H1 (cell line): ENCODE data around the gene JMJD1C. TPM values are rescaled to one million over a fixed set of nuclear protein-coding genes. Genes with fewer than 3 reads are reported as not detected.

Experiments
- CTCF ChIA-PET: fragments of 300-600 bp; sonication (Branson Sonifier 250); formaldehyde crosslinking; loops from one replicate; lab custom pipeline; 2021; ENCODE audit not compliant: partially characterized antibody; lab: Charles Lee
- POLR2A ChIA-PET: fragments of 300-600 bp; sonication (Branson Sonifier 250); formaldehyde crosslinking; loops from one replicate; lab custom pipeline; 2021; ENCODE audit warnings: inconsistent platforms; ENCODE audit not compliant: partially characterized antibody; lab: Charles Lee
- DNase-seq, 2 experiments: peaks; one replicate each; pipeline versions ENCODE4 v3.0.0 to v3.0.0-alpha.2; 2010 to 2022; ENCODE audit warnings: low spot score in 2 of 2, low read depth in 1 of 2, mixed read lengths in 1 of 2
- FAIRE-seq: peaks from 2 replicates; lab custom pipeline; 2011; peaks lifted over from hg19 to GRCh38; lab: Jason Lieb, UNC
- H2AFZ ChIP-seq: 2 replicates; pipeline ENCODE4 v1.8.1; 2012; ENCODE audit warnings: low read length, inconsistent platforms
- H2AK5ac ChIP-seq: 2 replicates; pipeline ENCODE4 v1.6.1; 2013; ENCODE audit warnings: low read depth, low read length
- H2BK120ac ChIP-seq: replicated peaks from 2 replicates; pipeline ENCODE3; 2013; ENCODE audit warnings: low read depth, low read length, inconsistent platforms
- H2BK12ac ChIP-seq: 2 replicates; pipeline ENCODE4 v1.6.1; 2013; ENCODE audit warnings: low read depth, low read length
- H2BK15ac ChIP-seq: 2 replicates; pipeline ENCODE4 v1.6.1; 2013; ENCODE audit warnings: low read length
- H2BK20ac ChIP-seq: 2 replicates; pipeline ENCODE4 v1.6.1; 2013; ENCODE audit warnings: low read length
- H2BK5ac ChIP-seq: 2 replicates; pipeline ENCODE4 v1.6.1; 2013; ENCODE audit warnings: low read depth, low read length
- H3K14ac ChIP-seq: 2 replicates; pipeline ENCODE4 v1.6.1; 2013; ENCODE audit warnings: inconsistent platforms; ENCODE audit not compliant: insufficient read length
- H3K18ac ChIP-seq: 2 replicates; pipeline ENCODE4 v1.6.1; 2013; ENCODE audit warnings: low read length; ENCODE audit errors: extremely low read depth
- H3K23ac ChIP-seq: 2 replicates; pipeline ENCODE4 v1.6.1; 2013; ENCODE audit warnings: inconsistent platforms; ENCODE audit not compliant: insufficient read length
- H3K23me2 ChIP-seq: 2 replicates; pipeline ENCODE4 v1.6.1; 2013; ENCODE audit warnings: low read depth, low read length
- H3K27ac ChIP-seq: 2 replicates; pipeline ENCODE4 v1.6.1; 2011; ENCODE audit warnings: low read depth, low read length, inconsistent platforms
- H3K27me3 ChIP-seq, 4 experiments: replicated peaks in 1 of 4; 1 replicate in 1 of 4; 2 replicates in 3 of 4; pipeline versions ENCODE4 v1.6.1 to v1.8.1; 2011 to 2013; ENCODE audit warnings: low read length in 3 of 4, mild to moderate bottlenecking in 3 of 4, inconsistent platforms in 2 of 4, mixed read lengths in 2 of 4, moderate library complexity in 1 of 4; ENCODE audit not compliant: control insufficient read depth in 3 of 4, insufficient read depth in 3 of 4; ENCODE audit errors: extremely low read depth in 1 of 4
- H3K36me3 ChIP-seq, 4 experiments: 2 replicates each; pipeline versions ENCODE4 v1.6.1 to v1.8.1; 2011 to 2013; ENCODE audit warnings: mild to moderate bottlenecking in 4 of 4, low read length in 3 of 4, moderate library complexity in 2 of 4, control low read depth in 1 of 4, inconsistent platforms in 1 of 4; ENCODE audit not compliant: insufficient read depth in 4 of 4, control insufficient read depth in 2 of 4
- H3K4ac ChIP-seq: replicated peaks from 2 replicates; pipeline ENCODE3; 2013; ENCODE audit warnings: low read length, low read depth, mixed read lengths, inconsistent platforms; ENCODE audit not compliant: insufficient read length
- H3K4me1 ChIP-seq, 4 experiments: replicated peaks in 1 of 4; 1 replicate in 1 of 4; 2 replicates in 3 of 4; pipeline versions ENCODE4 v1.6.1 to v1.8.1; 2011 to 2013; ENCODE audit warnings: low read length in 3 of 4, inconsistent platforms in 2 of 4, mixed read lengths in 1 of 4; ENCODE audit not compliant: insufficient read depth in 4 of 4, control insufficient read depth in 3 of 4
- H3K4me2 ChIP-seq, 2 experiments: 2 replicates each; pipeline versions ENCODE4 v1.6.1 to v1.8.1; 2011 to 2013; ENCODE audit warnings: low read depth in 2 of 2, low read length in 2 of 2, control low read depth in 1 of 2, inconsistent platforms in 1 of 2, mild to moderate bottlenecking in 1 of 2; ENCODE audit not compliant: insufficient read depth in 1 of 2
- H3K4me3 ChIP-seq, 4 experiments: fragments of 200-600, 300-600 bp in 1 of 4; sonication (generic), shearing (Covaris generic), sonication (Bioruptor Twin) in 1 of 4; 2 replicates each; pipeline versions ENCODE4 v1.5.1 to v1.8.1; 2011 to 2016; ENCODE audit warnings: low read length in 4 of 4, low read depth in 3 of 4, control low read depth in 2 of 4, inconsistent platforms in 2 of 4, mild to moderate bottlenecking in 2 of 4, mixed read lengths in 1 of 4, moderate library complexity in 1 of 4; ENCODE audit not compliant: insufficient read depth in 2 of 4; ENCODE audit errors: extremely low read depth in 1 of 4
- H3K56ac ChIP-seq: replicated peaks from 2 replicates; pipeline ENCODE3; 2013; ENCODE audit warnings: low read depth, mild to moderate bottlenecking, mixed read lengths, low read length, inconsistent platforms; ENCODE audit not compliant: insufficient read length
- H3K79me1 ChIP-seq: 2 replicates; pipeline ENCODE4 v1.6.1; 2013; ENCODE audit warnings: low read depth, low read length, control low read depth
- H3K79me2 ChIP-seq, 2 experiments: 2 replicates each; pipeline versions ENCODE4 v1.6.1 to v1.8.1; 2012 to 2013; ENCODE audit warnings: low read length in 2 of 2, mild to moderate bottlenecking in 2 of 2, inconsistent platforms in 1 of 2; ENCODE audit not compliant: insufficient read depth in 2 of 2, control insufficient read depth in 1 of 2
- H3K9ac ChIP-seq, 4 experiments: replicated peaks in 1 of 4; 1 replicate in 1 of 4; 2 replicates in 3 of 4; pipeline versions ENCODE4 v1.6.1 to v1.8.1; 2011 to 2013; ENCODE audit warnings: low read depth in 3 of 4, low read length in 3 of 4, control low read depth in 2 of 4, mild to moderate bottlenecking in 2 of 4, moderate library complexity in 2 of 4, inconsistent platforms in 1 of 4; ENCODE audit errors: extremely low read depth in 1 of 4
- H3K9me3 ChIP-seq, 2 experiments: 2 replicates each; pipeline versions ENCODE4 v1.6.1 to v1.8.1; 2012 to 2013; ENCODE audit warnings: mild to moderate bottlenecking in 2 of 2, moderate library complexity in 2 of 2, control low read depth in 1 of 2, inconsistent platforms in 1 of 2, low read depth in 1 of 2, low read length in 1 of 2, mixed read lengths in 1 of 2; ENCODE audit not compliant: insufficient read depth in 2 of 2
- H4K20me1 ChIP-seq, 2 experiments: replicated peaks in 1 of 2; 2 replicates each; pipeline versions ENCODE3 to v1.8.1; 2011 to 2013; ENCODE audit warnings: inconsistent platforms in 2 of 2, low read length in 2 of 2, mild to moderate bottlenecking in 1 of 2; ENCODE audit not compliant: insufficient read depth in 2 of 2, control insufficient read depth in 1 of 2
- H4K5ac ChIP-seq: 2 replicates; pipeline ENCODE4 v1.6.1; 2013; ENCODE audit warnings: low read length, low read depth, mixed read lengths, inconsistent platforms; ENCODE audit not compliant: insufficient read length
- H4K8ac ChIP-seq: 2 replicates; pipeline ENCODE4 v1.8.0; 2013; ENCODE audit warnings: mild to moderate bottlenecking, moderate library complexity, low read length, inconsistent platforms; ENCODE audit not compliant: insufficient read depth; ENCODE audit errors: extremely low read depth
- H4K91ac ChIP-seq: replicated peaks from 2 replicates; pipeline ENCODE3; 2013; ENCODE audit warnings: low read length, mixed read lengths, inconsistent platforms; ENCODE audit not compliant: insufficient read length
- KDM5A ChIP-seq: fragments of 200-600 bp; IDR thresholded peaks from 2 replicates; pipeline ENCODE4 v1.7.1; 2012; ENCODE audit warnings: mild to moderate bottlenecking, low read length, inconsistent platforms, mixed read lengths
- MAFK ChIP-seq: IDR thresholded peaks from 2 replicates; pipeline ENCODE4 v1.6.1; 2012; ENCODE audit warnings: low read depth, mild to moderate bottlenecking, improper control_type of control experiment, low read length
- RAD21 ChIP-seq, 2 experiments: IDR thresholded peaks in 1 of 2; conservative IDR thresholded peaks in 1 of 2; 2 replicates each; pipeline ENCODE4 v1.6.1; 2011; ENCODE audit warnings: low read depth in 2 of 2, low read length in 2 of 2, improper control_type of control experiment in 1 of 2, inconsistent platforms in 1 of 2, mild to moderate bottlenecking in 1 of 2, moderate library complexity in 1 of 2
- RFX5 ChIP-seq: IDR thresholded peaks from 2 replicates; pipeline ENCODE4 v1.6.1; 2011; ENCODE audit warnings: low read depth, low read length, improper control_type of control experiment, borderline replicate concordance
- SIX5 ChIP-seq: IDR thresholded peaks from 2 replicates; pipeline ENCODE4 v1.6.1; 2011; ENCODE audit warnings: mild to moderate bottlenecking, low read depth, low read length
- TAF1 ChIP-seq: IDR thresholded peaks from 2 replicates; pipeline ENCODE4 v1.6.1; 2011; ENCODE audit warnings: mild to moderate bottlenecking, low read depth, low read length
- WGBS, 2 experiments: shearing (Covaris generic) in 1 of 2; methylation state at CpG; one replicate each; pipeline versions ENCODE4 v1.1.6 to v1.1.7; 2013 to 2015; ENCODE audit warnings: low lambda C conversion rate in 2 of 2, mixed read lengths in 2 of 2, inconsistent platforms in 1 of 2, low coverage in 1 of 2, missing lambda C conversion rate in 1 of 2; ENCODE audit not compliant: insufficient replicate concordance in 2 of 2, insufficient coverage in 1 of 2, insufficient read length in 1 of 2; ENCODE audit errors: extremely low coverage in 1 of 2, missing lambda C conversion rate in 1 of 2; 5-methylcytosine and 5-hydroxymethylcytosine counted together
- polyA plus RNA-seq, 7 experiments: library from polyadenylated mRNA; depleted of rRNA in 3 of 7; stranded (reverse) in 5 of 7; unstranded in 2 of 7; fragments of >200 nt in 5 of 7; fragments of 200-250 nt in 2 of 7; gene quantifications; 1 replicate in 5 of 7; 2 replicates in 1 of 7; 4 replicates in 1 of 7; pipeline versions ENCODE4 v1.2.1 to v1.2.3, GENCODE V29; 2011 to 2013; ENCODE audit warnings: missing spikeins in 2 of 7, mixed read lengths in 2 of 7
- total RNA-seq: library from RNA; stranded (reverse); fragmentation: NEBNext Ultra II Directional; extraction: Animal tissue kit (Norgen Biotek cat#: 25700); gene quantifications from 2 replicates; pipeline ENCODE4 v1.2.1, GENCODE V29; 2021

The JMJD1C gene
- total and polyA plus RNA-seq, 2 of the 8 experiments (the other 6 are each of a cell fraction or from before 2014, with no cell fraction given): 54.5 to 210 TPM

- Histone ChIP-seq H3K56ac (no peak overlapping the region), H3K79me2 (peaks cover 0 to 24% of the 10 kb centered on the region in 2 experiments; a peak in 2 of 4 replicates), H3K9me3 (no peaks in the 10 kb centered on the region), H4K8ac (no peak overlapping the region), H3K14ac (no peak overlapping the region), H2BK120ac (no peak overlapping the region), H4K91ac (no peak overlapping the region), H2AFZ (no peak overlapping the region), H3K79me1 (peaks cover 2% of the 10 kb centered on the region), H3K23me2 (no peaks in the 10 kb centered on the region), H2BK15ac (no peak overlapping the region), H2BK5ac (no peak overlapping the region), H3K18ac (no peak overlapping the region), H2AK5ac (no peak overlapping the region), H4K20me1 (peaks cover 1 to 3% of the 10 kb centered on the region in 2 experiments), H4K5ac (no peak overlapping the region), H3K27ac (no peak overlapping the region), H3K23ac (no peak overlapping the region), H3K4me1 (no peaks in the 10 kb centered on the region), H2BK20ac (no peak overlapping the region), H3K36me3 (no peaks in the 10 kb centered on the region), H2BK12ac (no peak overlapping the region), H3K4me3 (no peak overlapping the region), H3K4ac (no peak overlapping the region), H3K9ac (no peak overlapping the region), H3K4me2 (no peak overlapping the region), H3K27me3 (no peaks in the 10 kb centered on the region; a peak in 1 of 7 replicates)
- WGBS, 2 experiments: 94% methylated on average over 7 of the region's 7 CpGs; no CpG with 5 or more reads in 1 of the 2 experiments
- CTCF ChIA-PET: interaction anchor here (0.8 kb wide), 1 partner anchor 197 kb away, joined by 3 read pairs; no protein-coding TSS in a partner anchor
- POLR2A ChIA-PET: interaction anchor here (0.6 kb wide), 1 partner anchor 286 kb away, joined by 3 read pairs; no protein-coding TSS in a partner anchor
- TF ChIP-seq RAD21 (IDR thresholded peaks at IDR 0.05 in 1 of 2, conservative IDR thresholded peaks at IDR 0.05 in 1 of 2; ENCODE audit: low read depth in 2 of 2, low read length in 2 of 2) (no peak), KDM5A (no peak), RFX5 (no peak), SIX5 (no peak), MAFK (no peak), TAF1 (no peak)
- no peak for FAIRE-seq
- no peak for DNase-seq
Observed at GRCh38 chr10:63363951-63364350, 101.8 kb downstream of the JMJD1C start.
